Measurements from ENCODE around the gene PROM1. TPM values are rescaled to one million over a fixed set of nuclear protein-coding genes. Genes with fewer than 3 reads are reported as not detected.

PROM1 gene
- polyA plus RNA-seq, 1 donor from 2014 or later = 1.1 TPM

DNA sequence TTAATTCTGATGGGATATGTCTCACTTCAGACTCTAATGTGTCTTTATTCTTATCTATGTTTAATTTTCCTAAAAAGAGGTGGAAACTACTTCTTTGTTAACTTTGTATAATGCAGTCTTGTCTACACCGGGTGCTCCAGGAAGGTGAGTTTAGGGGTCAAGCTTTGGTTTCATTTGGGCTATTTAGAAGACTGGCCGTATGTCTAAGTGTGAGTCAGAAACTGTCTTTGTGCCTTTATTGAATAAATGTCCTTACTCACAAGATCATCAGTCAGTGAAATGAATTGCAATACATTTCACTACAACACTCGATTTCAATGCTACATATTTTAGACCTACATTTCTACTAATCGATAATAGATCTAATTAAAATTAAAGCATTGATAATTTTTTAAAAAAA, 56.2 kb downstream of the PROM1 start:
- H3K9me3 ChIP-seq (ENCODE audit: low read length) = no peaks in the 10 kb centered on the region
- no peak overlapping the region for H2AFZ ChIP-seq (ENCODE audit: low read depth, low read length)
- no peaks in the 10 kb centered on the region for H3K36me3 ChIP-seq (ENCODE audit: insufficient read depth, low read length)
- no peaks in the 10 kb centered on the region for H3K27me3 ChIP-seq (ENCODE audit: insufficient read depth, low read depth, low read length)
- TF ChIP-seq EP300 (conservative IDR thresholded peaks at IDR 0.05; ENCODE audit: poor library complexity, severe bottlenecking) (no peak), POLR2AphosphoS5 (IDR thresholded peaks at IDR 0.05) (no peak), REST (IDR thresholded peaks at IDR 0.05; ENCODE audit: borderline replicate concordance) (no peak), RAD21 (conservative IDR thresholded peaks at IDR 0.05) (no peak), TAF1 (IDR thresholded peaks at IDR 0.05; ENCODE audit: low read depth) (no peak), SMC3 (conservative IDR thresholded peaks at IDR 0.05; ENCODE audit: poor library complexity) (no peak), EZH2 (IDR thresholded peaks at IDR 0.05; ENCODE audit: borderline replicate concordance, insufficient read depth, low read length, poor library complexity, severe bottlenecking) (no peak), CTCF (IDR thresholded peaks at IDR 0.05; ENCODE audit: poor library complexity, severe bottlenecking) (no peak), MXI1 (conservative IDR thresholded peaks at IDR 0.05; ENCODE audit: poor library complexity, severe bottlenecking) (no peak)
- H3K9me2 ChIP-seq (ENCODE audit: insufficient read depth, low read length) = no peaks in the 10 kb centered on the region
- no peaks in the 10 kb centered on the region for H3K79me2 ChIP-seq (replicated peaks; ENCODE audit: insufficient read depth, low read length)
- H4K20me1 ChIP-seq (ENCODE audit: insufficient read depth) = no peaks in the 10 kb centered on the region
- H3K4me3 ChIP-seq (ENCODE audit: low read length) = no peak overlapping the region
- no peak overlapping the region for H3K4me2 ChIP-seq (ENCODE audit: low read length)
- no peak overlapping the region for H3K9ac ChIP-seq (ENCODE audit: low read length)
- no peak overlapping the region for H3K27ac ChIP-seq (ENCODE audit: low read length)
- H3F3A ChIP-seq (ENCODE audit: insufficient read depth, low read length, poor library complexity, severe bottlenecking) = no peaks in the 10 kb centered on the region

DNA sequence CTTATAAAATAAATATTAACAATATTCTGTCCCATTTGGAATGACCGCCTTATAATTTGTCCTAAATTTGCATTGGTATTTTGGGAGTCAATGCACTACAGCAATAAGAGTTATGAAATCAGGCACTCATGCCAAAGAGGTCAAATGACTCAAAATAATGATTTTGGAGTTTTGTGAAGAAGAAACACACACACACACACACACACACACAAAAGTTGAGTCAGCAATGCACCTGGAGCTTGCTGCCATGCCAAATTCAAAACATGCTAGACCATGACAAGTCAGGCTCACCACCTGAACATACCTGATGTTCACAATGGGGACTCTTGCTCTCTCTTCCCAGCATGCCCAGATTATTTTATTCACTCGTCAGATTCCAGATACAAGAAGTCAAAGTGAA, 56.7 kb downstream of the PROM1 start:
- Histone ChIP-seq H3K9ac (ENCODE audit: low read length) (no peak overlapping the region), H3K9me3 (ENCODE audit: low read length) (no peaks in the 10 kb centered on the region), H4K20me1 (ENCODE audit: insufficient read depth) (no peaks in the 10 kb centered on the region), H3K27me3 (ENCODE audit: insufficient read depth, low read depth, low read length) (no peaks in the 10 kb centered on the region), H3K9me2 (ENCODE audit: insufficient read depth, low read length) (no peaks in the 10 kb centered on the region), H3K4me2 (ENCODE audit: low read length) (no peak overlapping the region), H3K36me3 (ENCODE audit: insufficient read depth, low read length) (no peaks in the 10 kb centered on the region), H3K27ac (ENCODE audit: low read length) (no peak overlapping the region), H3K4me3 (ENCODE audit: low read length) (no peak overlapping the region), H3F3A (ENCODE audit: insufficient read depth, low read length, poor library complexity, severe bottlenecking) (no peaks in the 10 kb centered on the region), H3K79me2 (replicated peaks; ENCODE audit: insufficient read depth, low read length) (no peaks in the 10 kb centered on the region), H2AFZ (ENCODE audit: low read depth, low read length) (no peak overlapping the region)
- TF ChIP-seq EP300 (conservative IDR thresholded peaks at IDR 0.05; ENCODE audit: poor library complexity, severe bottlenecking) = no peak
- no peak for TF ChIP-seq RAD21 (conservative IDR thresholded peaks at IDR 0.05)
- TF ChIP-seq SMC3 (conservative IDR thresholded peaks at IDR 0.05; ENCODE audit: poor library complexity) = no peak
- TF ChIP-seq MXI1 (conservative IDR thresholded peaks at IDR 0.05; ENCODE audit: poor library complexity, severe bottlenecking) = no peak
- no peak for TF ChIP-seq POLR2AphosphoS5 (IDR thresholded peaks at IDR 0.05)
- no peak for TF ChIP-seq REST (IDR thresholded peaks at IDR 0.05; ENCODE audit: borderline replicate concordance)
- TF ChIP-seq TAF1 (IDR thresholded peaks at IDR 0.05; ENCODE audit: low read depth) = no peak
- no peak for TF ChIP-seq CTCF (IDR thresholded peaks at IDR 0.05; ENCODE audit: poor library complexity, severe bottlenecking)
- no peak for TF ChIP-seq EZH2 (IDR thresholded peaks at IDR 0.05; ENCODE audit: borderline replicate concordance, insufficient read depth, low read length, poor library complexity, severe bottlenecking)
